WTC11 (cell line): ENCODE data around the gene NAA50. TPM values are rescaled to one million over a fixed set of nuclear protein-coding genes. Genes with fewer than 3 reads are reported as not detected.

Experiments
- ATAC-seq: fragments of 200-7000 bp; cut with Tn5 transposase; 2 replicates; pipeline ENCODE4 v1.10.0; 2021; ENCODE audit warnings: mild to moderate bottlenecking, moderate library complexity
- CTCF ChIA-PET: fragments of 300-600 bp; sonication (Branson Sonifier 250); formaldehyde crosslinking; loops from one replicate; lab custom pipeline; 2021; ENCODE audit warnings: antibody characterized with exemption; lab: Charles Lee
- POLR2A ChIA-PET: fragments of 350-600 bp; sonication (Branson Sonifier 250); formaldehyde crosslinking; loops from one replicate; lab custom pipeline; 2021; ENCODE audit warnings: antibody characterized with exemption; lab: Charles Lee
- DNase-seq: peaks from one replicate; pipeline ENCODE4 v3.0.0; 2021; ENCODE audit warnings: low spot score
- H3K27ac Mint-ChIP-seq: 2 replicates; pipeline ENCODE4 v1.8.0; 2021; ENCODE audit warnings: mixed read lengths
- H3K27me3 Mint-ChIP-seq: 2 replicates; pipeline ENCODE4 v1.8.0; 2021; ENCODE audit warnings: low read depth, mild to moderate bottlenecking, moderate library complexity, mixed read lengths
- H3K36me3 Mint-ChIP-seq: 2 replicates; pipeline ENCODE4 v1.8.0; 2021; ENCODE audit warnings: mixed read lengths
- H3K4me1 Mint-ChIP-seq: 2 replicates; pipeline ENCODE4 v1.8.0; 2022; ENCODE audit warnings: mixed read lengths
- H3K4me3 Mint-ChIP-seq: 2 replicates; pipeline ENCODE4 v1.8.0; 2021; ENCODE audit warnings: mild to moderate bottlenecking, moderate library complexity, mixed read lengths
- H3K9me3 Mint-ChIP-seq: 2 replicates; pipeline ENCODE4 v1.8.0; 2021; ENCODE audit warnings: mixed read lengths
- ARID4B ChIP-seq: sonication (generic); formaldehyde crosslinking; IDR thresholded peaks from 2 replicates; pipeline ENCODE4 v1.8.0; 2023; ENCODE audit warnings: missing genetic modification reagents, mild to moderate bottlenecking, borderline replicate concordance
- ATF2 ChIP-seq: sonication (generic); formaldehyde crosslinking; IDR thresholded peaks from 2 replicates; pipeline ENCODE4 v1.8.1; 2022; ENCODE audit warnings: low read depth, missing genetic modification reagents, borderline replicate concordance
- ETV6 ChIP-seq: sonication (generic); formaldehyde crosslinking; IDR thresholded peaks from 2 replicates; pipeline ENCODE4 v1.8.1; 2022; ENCODE audit warnings: mild to moderate bottlenecking, missing genetic modification reagents
- FOXJ3 ChIP-seq: sonication (generic); formaldehyde crosslinking; IDR thresholded peaks from 2 replicates; pipeline ENCODE4 v1.9.0; 2021; ENCODE audit warnings: missing genetic modification reagents, mild to moderate bottlenecking, borderline replicate concordance
- FOXP4 ChIP-seq: sonication (generic); formaldehyde crosslinking; IDR thresholded peaks from 2 replicates; pipeline ENCODE4 v1.8.0; 2022; ENCODE audit warnings: mild to moderate bottlenecking, missing genetic modification reagents
- GABPB1 ChIP-seq: sonication (generic); formaldehyde crosslinking; IDR thresholded peaks from 2 replicates; pipeline ENCODE4 v1.8.1; 2023; ENCODE audit warnings: mild to moderate bottlenecking, missing genetic modification reagents
- MAX ChIP-seq: sonication (generic); formaldehyde crosslinking; IDR thresholded peaks from 2 replicates; pipeline ENCODE4 v1.8.0; 2022; ENCODE audit warnings: mild to moderate bottlenecking, missing genetic modification reagents
- NFE2L1 ChIP-seq: sonication (generic); formaldehyde crosslinking; IDR thresholded peaks from 2 replicates; pipeline ENCODE4 v1.8.1; 2023; ENCODE audit warnings: missing genetic modification reagents
- PRDM15 ChIP-seq: sonication (generic); formaldehyde crosslinking; IDR thresholded peaks from 2 replicates; pipeline ENCODE4 v1.8.0; 2022; ENCODE audit warnings: missing genetic modification reagents
- SOX15 ChIP-seq: fragments of 250-450 bp; sonication (Bioruptor Pico); IDR thresholded peaks from 2 replicates; pipeline ENCODE4 v1.9.0; 2021; ENCODE audit warnings: mild to moderate bottlenecking
- TP53 ChIP-seq: sonication (generic); formaldehyde crosslinking; IDR thresholded peaks from 2 replicates; pipeline ENCODE4 v1.8.1; 2023; ENCODE audit warnings: mild to moderate bottlenecking, missing genetic modification reagents
- ZNF121 ChIP-seq: sonication (generic); formaldehyde crosslinking; IDR thresholded peaks from 2 replicates; pipeline ENCODE4 v1.8.0; 2023; ENCODE audit warnings: missing genetic modification reagents
- ZNF138 ChIP-seq: sonication (generic); formaldehyde crosslinking; conservative IDR thresholded peaks from 2 replicates; pipeline ENCODE4 v1.8.1; 2022; ENCODE audit warnings: mild to moderate bottlenecking, moderate library complexity, missing genetic modification reagents
- ZNF512 ChIP-seq: sonication (generic); formaldehyde crosslinking; IDR thresholded peaks from 2 replicates; pipeline ENCODE4 v1.8.1; 2022; ENCODE audit warnings: missing genetic modification reagents, borderline replicate concordance
- ZNF671 ChIP-seq: fragments of 250-450 bp; sonication (Bioruptor Pico); IDR thresholded peaks from 2 replicates; pipeline ENCODE4 v1.8.0; 2021; ENCODE audit warnings: mild to moderate bottlenecking
- total RNA-seq: library from RNA; stranded (reverse); gene quantifications from 3 replicates; pipeline ENCODE4 v1.2.3, GENCODE V29; 2021

NAA50 gene
- total RNA-seq, 1 experiment from 2014 or later, result 193 TPM

GRCh38 chr3:113747283-113748046 is 1.4 kb upstream of the NAA50 start:
- POLR2A ChIA-PET, result interaction anchor here (0.8 to 1.8 kb wide), 2 partner anchors 48 to 77 kb away, joined by 3 to 7 read pairs; no protein-coding TSS in a partner anchor
- ATAC-seq (peak; percentile 1; the same call in 1 of the 2 replicates), DNase-seq (no peak)
- Mint-ChIP-seq H3K27me3 (no peaks in the 10 kb centered on the region), H3K4me3 (peak overlapping the region; percentile 98), H3K4me1 (peaks cover 39% of the 10 kb centered on the region), H3K27ac (peak overlapping the region; percentile 100), H3K9me3 (no peaks in the 10 kb centered on the region), H3K36me3 (no peaks in the 10 kb centered on the region)
- TF ChIP-seq MAX (CRISPR knock-in tag) (no peak), GABPB1 (CRISPR knock-in tag) (0 out of 2 replicates have a peak, but pooled peaks have one; percentile 22), ETV6 (CRISPR knock-in tag) (no peak), ZNF138 (CRISPR knock-in tag) (no peak), FOXJ3 (no peak), ARID4B (CRISPR knock-in tag) (0 out of 2 replicates have a peak, but pooled peaks have one; percentile 23), ZNF671 (CRISPR knock-in tag) (no peak), SOX15 (no peak), ATF2 (CRISPR knock-in tag) (no peak), TP53 (CRISPR knock-in tag) (no peak), PRDM15 (peak; percentile 16; the same call in 1 of the 2 replicates), NFE2L1 (CRISPR knock-in tag) (no peak), FOXP4 (CRISPR knock-in tag) (peak; percentile 48; the same call in 1 of the 2 replicates), ZNF512 (CRISPR knock-in tag) (no peak), ZNF121 (CRISPR knock-in tag) (no peak)
- CTCF ChIA-PET, result interaction anchor here (0.8 to 1.9 kb wide), 3 partner anchors 11 to 97 kb away, joined by 3 to 11 read pairs (median 4); partner anchors contain the start of gene USF3
